Suprapubic skin (tissue), 4 donors: ENCODE measurements around the gene KCNH1.

Experiments
- CTCF ChIP-seq, 2 donors: fragments of 200-600 bp in 1 of 2; fragments of 450-650 bp in 1 of 2; sonication (generic) in 1 of 2; IDR thresholded peaks; one replicate each; pipeline ENCODE4 v1.5.1; 2016 to 2019; ENCODE audit warnings: antibody characterized with exemption in 2 of 2, mild to moderate bottlenecking in 1 of 2, moderate library complexity in 1 of 2
- EP300 ChIP-seq: sonication (generic); formaldehyde crosslinking; IDR thresholded peaks from one replicate; pipeline ENCODE4 v1.6.1; 2017; ENCODE audit warnings: antibody characterized with exemption
- POLR2AphosphoS5 ChIP-seq, 3 donors: sonication (generic); formaldehyde crosslinking; IDR thresholded peaks; one replicate each; pipeline ENCODE4 v1.6.1; 2017; ENCODE audit warnings: antibody characterized with exemption in 3 of 3

- TF ChIP-seq CTCF (IDR thresholded peaks at IDR 0.05) (no peak), POLR2AphosphoS5 (IDR thresholded peaks at IDR 0.05) (no peak), EP300 (no peak)
Measured at GRCh38 chr1:210687582-210688279, 446.2 kb downstream of the KCNH1 start.
